CD4-positive, alpha-beta T cell treated with Interferon alpha-2 for 1 hour (primary cell): Measurements from ENCODE around the gene COL26A1.

Source experiments
- DNase-seq, 2 donors: peaks; one replicate each; pipeline ENCODE4 v3.0.0-alpha.2; 2020 to 2022

Gene COL26A1

DNA sequence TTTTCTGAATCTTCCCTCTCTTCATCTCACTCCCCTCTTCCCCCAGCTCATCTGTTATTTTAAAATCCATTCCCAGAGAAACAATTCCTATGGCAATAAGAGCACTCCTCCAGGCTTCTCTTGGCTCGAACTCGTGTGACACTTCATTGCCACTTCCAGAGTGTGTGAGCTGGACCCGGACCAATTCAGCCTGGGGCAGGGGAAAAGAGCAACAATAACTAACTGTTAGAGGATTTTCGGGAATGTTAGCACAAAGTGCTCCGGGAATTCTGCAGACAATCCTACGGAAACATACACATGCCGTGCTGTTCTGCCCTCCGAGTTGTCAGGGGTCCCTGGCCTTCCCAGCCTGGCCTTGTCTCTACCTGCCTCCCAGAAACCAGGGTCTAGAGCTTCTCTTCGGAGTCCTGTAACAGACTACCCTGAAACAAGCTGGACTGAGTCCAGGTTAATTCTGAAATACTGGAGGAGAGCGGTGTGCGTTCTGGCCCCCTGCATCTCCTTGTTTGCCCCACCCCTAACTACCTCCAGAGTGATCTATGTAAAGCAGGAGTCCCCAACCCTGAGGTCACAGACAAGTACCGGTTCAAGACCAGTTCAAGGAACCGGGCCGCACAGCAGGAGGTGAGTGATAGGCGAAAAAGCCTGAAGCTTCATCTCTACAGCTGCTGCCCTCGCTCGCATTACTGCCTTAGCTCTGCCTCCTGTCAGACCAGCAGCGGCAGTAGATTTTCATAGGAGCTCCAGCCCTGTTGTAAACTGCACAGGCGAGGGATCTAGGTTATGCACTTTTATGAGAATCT is 11.3 kb downstream of the COL26A1 start:
- no peak for DNase-seq

- no peak for DNase-seq
Observed at GRCh38 chr7:101374990-101375389, 12.3 kb downstream of the COL26A1 start.

GRCh38 chr7:101376601-101377000 is 13.9 kb downstream of the COL26A1 start:
- no peak for DNase-seq

DNA sequence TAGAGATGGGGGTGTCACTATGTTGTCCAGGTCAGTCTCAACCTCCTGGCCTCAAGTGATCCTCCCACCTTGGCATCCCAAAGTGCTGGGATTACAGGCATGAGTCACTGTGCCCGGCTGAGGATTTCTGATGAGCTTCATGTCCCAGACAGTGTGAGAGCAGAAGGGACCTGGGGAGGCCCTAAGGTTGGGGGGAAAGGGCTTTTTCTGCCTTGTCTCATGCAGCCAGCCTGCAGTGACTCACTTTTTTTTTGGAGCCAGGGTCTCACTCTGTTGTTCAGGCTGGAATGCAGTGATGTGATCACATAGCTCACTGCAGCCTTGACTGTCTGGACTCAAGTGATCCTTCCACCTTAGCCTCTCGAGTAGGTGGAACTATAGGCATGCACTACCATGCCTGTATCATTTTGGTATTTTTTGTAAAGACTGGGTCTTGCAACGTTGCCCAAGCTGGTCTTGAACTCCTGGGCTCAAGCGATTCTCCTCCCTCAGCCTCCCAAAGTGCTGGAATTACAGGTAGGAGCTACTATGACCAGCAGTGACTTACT is 14.6 kb downstream of the COL26A1 start:
- DNase-seq = no peak

- DNase-seq = no peak
Observed at GRCh38 chr7:101378751-101379174, 16.1 kb downstream of the COL26A1 start.

DNA sequence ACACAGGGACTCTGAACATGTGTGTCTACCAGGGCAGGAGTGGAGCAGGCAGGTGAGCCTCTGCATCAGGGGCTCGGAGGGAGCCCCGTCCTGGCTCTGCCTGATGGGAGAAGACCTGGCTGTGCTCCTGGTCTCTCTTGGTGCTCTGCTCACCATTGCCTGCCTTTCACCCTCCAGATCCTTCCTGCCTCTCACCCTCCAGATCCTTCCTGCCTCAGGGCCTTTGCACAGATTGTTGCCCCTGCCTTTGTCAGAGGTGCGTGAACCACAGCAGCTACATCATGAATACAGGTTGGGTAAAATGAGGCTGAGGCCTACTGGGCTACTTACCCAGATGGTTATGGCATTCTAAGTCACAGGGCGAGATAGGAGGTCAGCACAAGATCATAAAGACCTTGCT is 16.6 kb downstream of the COL26A1 start:
- no peak for DNase-seq

DNA sequence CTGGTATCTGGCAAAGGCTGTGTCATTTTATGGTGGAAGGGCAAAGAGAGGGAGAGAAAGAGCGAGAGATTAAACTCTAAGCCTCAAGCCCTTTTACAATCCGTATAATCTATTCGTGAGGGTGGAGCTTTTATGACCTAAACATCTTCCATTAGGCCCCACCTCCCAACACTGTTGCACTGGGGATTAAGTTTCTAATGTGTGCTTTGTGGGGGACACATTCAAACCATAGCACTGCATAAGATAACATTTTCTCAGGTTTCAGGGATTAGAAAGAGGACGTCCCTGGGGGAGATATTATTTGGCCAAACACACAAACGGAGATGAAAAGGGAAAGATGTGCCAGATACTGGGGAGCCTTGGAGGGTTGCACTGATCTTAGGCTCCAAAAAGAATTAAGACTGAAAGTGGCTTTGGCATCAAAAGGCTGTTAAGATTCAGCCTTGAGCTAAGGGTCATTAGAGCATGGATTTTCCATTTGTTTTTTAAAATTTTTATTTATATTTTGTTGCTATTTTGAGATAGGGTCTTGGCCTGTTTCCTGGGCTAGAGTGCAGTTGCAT is 19.0 kb downstream of the COL26A1 start:
- DNase-seq = no peak

DNA sequence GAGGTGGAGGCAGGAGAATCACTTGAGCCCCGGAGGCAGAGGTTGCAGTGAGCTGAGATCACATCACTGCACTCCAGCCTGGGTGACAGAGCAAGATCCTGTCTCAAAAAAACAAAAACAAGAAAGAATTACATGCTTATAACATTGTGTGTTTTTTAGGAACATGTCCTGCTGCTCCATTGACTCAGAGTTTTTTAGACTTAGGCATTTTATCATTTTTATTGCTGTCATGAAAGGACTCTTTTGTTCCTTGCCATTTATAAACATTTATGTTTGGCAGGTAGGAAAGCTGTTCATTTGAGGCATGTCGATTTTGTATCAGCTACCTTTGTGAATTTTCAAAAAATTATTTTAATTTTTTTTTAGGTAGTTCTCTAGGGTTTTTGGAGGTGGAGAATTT is 20.3 kb downstream of the COL26A1 start:
- no peak for DNase-seq

DNA sequence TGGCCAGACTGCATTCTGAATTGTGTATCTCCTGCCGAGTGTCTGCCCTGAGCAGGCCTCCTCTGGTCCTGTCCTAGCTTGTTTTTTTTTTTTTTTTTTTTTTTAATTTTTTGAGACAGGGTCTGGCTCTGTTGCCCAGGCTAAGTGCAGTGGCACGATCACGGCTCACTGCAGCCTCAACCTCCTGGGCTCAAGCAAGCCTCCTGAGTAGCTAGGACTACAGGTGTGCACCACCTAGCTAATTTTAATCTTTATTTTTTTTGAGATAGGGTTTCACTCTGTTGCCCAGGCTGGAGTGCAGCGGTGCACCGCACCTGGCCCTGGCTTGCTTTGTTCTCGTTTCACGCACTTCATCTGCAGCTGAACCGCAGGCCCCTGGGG is 23.5 kb downstream of the COL26A1 start:
- no peak for DNase-seq

DNA sequence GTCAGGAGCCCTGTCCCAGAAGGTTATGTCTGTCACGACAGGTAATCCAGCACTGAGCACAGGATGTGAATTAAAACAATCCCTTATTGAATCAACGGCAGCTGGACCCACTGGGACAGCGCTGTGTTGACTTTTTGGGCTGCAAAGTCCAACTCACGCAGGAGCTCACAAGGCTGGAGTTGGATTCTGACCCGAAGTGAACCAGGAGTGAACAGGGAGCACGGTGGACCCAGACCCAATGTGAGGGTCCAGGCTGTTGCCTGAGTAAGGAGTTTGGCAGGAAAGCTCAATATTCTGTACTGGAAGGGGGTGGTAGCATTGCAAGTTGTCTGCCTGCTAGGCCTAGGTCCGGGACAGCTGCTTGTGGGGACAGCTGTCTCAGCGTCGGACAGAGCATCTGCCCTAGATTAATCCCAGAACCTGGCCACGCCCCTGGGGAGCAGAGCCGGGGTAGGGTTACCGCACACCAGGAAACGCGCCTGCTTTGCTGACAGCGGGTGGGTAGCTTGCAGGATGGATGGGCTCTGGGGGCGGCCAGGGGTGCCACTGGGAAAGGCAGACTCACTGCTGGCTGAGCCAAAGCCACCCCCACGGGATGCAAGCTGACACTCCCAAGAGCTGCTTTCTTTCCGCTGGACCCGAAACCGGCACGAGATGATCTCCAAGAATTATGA is 24.0 kb downstream of the COL26A1 start:
- DNase-seq = no peak

- DNase-seq = peak; percentile 25
Observed at GRCh38 chr7:101390901-101391301, 28.2 kb downstream of the COL26A1 start.

- no peak for DNase-seq
Observed at GRCh38 chr7:101391991-101392390, 29.3 kb downstream of the COL26A1 start.

DNA sequence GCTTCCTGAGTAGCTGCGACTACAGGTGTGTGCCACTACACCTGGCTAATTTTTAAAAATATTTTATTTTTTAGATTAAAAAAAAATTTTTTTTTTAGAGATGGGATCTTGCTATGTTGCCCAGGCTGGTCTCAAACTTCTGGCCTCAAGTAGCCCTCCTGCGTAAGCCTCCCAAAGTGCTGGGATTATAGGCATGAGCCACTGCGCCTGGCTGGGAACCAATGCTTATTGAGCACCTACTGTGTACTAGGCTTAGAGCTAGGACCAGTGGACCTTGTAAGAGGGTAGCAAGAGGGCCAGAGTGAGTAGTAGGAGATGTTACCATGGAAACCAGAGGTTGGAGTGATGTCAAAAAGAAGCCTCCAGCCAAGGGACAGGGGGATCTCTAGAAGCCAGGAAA is 31.2 kb downstream of the COL26A1 start:
- DNase-seq = no peak

DNA sequence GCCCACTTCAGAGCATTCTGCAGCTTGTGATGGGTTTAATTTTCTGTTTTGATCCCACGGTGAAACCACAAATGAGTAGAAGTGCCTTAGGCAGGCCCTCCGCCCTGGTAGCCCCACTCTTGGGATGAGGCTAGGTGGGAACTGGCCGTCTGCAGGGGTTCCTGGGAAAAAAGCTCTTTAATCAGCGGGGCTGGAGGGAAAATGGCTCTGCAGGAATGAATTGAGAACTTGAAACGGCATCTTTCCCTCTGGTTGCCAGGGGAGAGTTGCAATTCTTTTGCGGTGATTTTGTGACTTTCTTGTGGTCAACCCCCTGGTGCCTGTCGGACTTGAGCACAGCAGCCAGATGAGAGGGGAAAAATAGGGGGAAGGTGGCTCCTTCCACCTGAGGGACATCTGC is 32.7 kb downstream of the COL26A1 start:
- no peak for DNase-seq

DNA sequence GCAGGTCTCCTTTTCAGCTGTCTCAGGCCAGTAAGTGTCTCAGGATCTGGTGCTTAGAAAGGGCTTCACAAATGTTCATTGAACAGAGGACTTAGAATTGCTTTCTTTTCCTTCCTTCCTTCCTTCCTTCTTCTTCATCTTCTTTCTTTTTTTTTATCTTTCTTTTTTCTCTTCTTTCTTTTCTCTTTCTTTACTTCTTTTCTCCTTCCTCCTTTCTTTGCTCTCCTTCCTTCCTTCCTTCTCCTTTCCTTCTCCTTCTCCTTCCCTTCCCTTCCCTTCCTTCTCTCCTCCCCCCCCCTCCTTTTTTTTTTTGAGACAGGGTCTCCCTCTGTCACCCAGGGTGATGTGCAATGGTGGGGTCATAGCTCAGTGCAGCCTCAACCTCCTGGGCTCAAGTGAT is 34.6 kb downstream of the COL26A1 start:
- no peak for DNase-seq

DNA sequence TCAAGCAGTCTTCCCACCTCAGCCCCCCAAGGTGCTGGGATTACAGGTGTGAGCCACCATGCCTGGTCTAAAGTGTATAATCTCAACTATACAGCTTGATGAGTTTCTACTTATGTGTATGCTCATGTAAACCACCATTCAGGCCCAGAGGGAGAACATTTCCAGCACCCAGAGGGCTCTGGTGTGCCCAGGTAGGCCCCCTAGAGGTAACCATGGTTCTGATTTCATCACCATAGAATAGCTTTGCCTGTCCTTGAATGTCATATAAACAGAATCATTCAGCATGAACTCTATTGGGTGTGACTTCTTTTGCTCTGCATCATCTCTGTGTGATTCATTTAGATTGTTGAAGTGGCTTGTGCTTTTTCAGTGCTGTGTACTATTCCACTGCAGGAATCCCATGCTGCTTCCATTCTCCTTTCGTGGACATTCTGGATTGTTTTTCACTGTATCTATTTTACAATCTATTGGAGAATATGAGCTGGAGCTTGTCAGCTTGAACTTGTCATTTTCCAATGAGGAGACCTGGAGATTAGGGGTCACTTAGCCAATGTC is 35.2 kb downstream of the COL26A1 start:
- no peak for DNase-seq

GRCh38 chr7:101398396-101399289 is 36.0 kb downstream of the COL26A1 start:
- DNase-seq = no peak

DNA sequence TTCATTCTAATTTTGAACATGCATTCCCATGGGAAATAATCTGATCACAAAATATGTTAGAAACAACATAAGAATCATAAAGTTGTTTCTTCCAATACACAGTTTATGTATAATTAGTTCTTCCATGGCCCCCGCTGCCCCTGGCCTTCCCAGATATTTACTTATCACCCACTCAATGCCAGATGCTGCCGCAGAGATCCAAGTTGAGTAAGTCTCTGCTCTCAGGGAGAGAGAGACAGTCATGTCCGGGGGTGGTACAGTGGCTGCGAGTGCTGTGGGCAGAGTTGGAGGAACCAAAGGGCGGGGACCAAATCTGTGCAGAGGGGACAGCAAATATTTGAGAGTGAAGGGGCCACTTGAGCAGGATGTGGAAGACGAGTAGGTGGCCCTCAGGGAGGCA is 37.1 kb downstream of the COL26A1 start:
- no peak for DNase-seq

GRCh38 chr7:101400751-101401150 is 38.1 kb downstream of the COL26A1 start:
- no peak for DNase-seq

GRCh38 chr7:101401390-101402080 is 38.9 kb downstream of the COL26A1 start:
- DNase-seq = no peak

- no peak for DNase-seq
Observed at GRCh38 chr7:101402081-101402779, 39.6 kb downstream of the COL26A1 start.
